Activated CD4-positive, alpha-beta T cell treated with anti-CD3 and anti-CD28 coated beads, Interleukin-2, amount 10 ng/mL, durations not matched to agents 7 days and 5 days (primary cell): ENCODE measurements around the gene TAPT1. TPM values are rescaled to one million over a fixed set of nuclear protein-coding genes. Genes with fewer than 3 reads are reported as not detected.
"Not testable (repeated sequence)": the region's sequence is repeated elsewhere in the genome, so short reads cannot be mapped to it uniquely, and the experiment has no call there.

Experiments
- CTCF ChIA-PET: fragments of 350-600 bp; sonication (Branson Sonifier 250); formaldehyde crosslinking; loops from one replicate; lab custom pipeline; 2021; ENCODE audit warnings: antibody characterized with exemption; lab: Charles Lee
- POLR2A ChIA-PET: fragments of 350-600 bp; sonication (Branson Sonifier 250); formaldehyde crosslinking; loops from one replicate; lab custom pipeline; 2021; ENCODE audit warnings: antibody characterized with exemption; lab: Charles Lee
- DNase-seq: peaks from one replicate; pipeline ENCODE4 v3.0.0-alpha.2; 2020
- H3K27ac Mint-ChIP-seq: one replicate; pipeline ENCODE4 v1.8.0; 2021; ENCODE audit warnings: mild to moderate bottlenecking, moderate library complexity, mixed read lengths
- H3K27me3 Mint-ChIP-seq: one replicate; pipeline ENCODE4 v1.8.0; 2021; ENCODE audit warnings: mixed read lengths
- H3K36me3 Mint-ChIP-seq: one replicate; pipeline ENCODE4 v1.8.0; 2021; ENCODE audit warnings: low read depth, mixed read lengths
- H3K4me1 Mint-ChIP-seq: one replicate; pipeline ENCODE4 v1.8.0; 2021; ENCODE audit warnings: mixed read lengths
- H3K4me3 Mint-ChIP-seq: one replicate; pipeline ENCODE4 v1.8.0; 2021; ENCODE audit warnings: mild to moderate bottlenecking, moderate library complexity, mixed read lengths
- H3K9me3 Mint-ChIP-seq: one replicate; pipeline ENCODE4 v1.8.0; 2021; ENCODE audit warnings: mixed read lengths
- total RNA-seq, 2 experiments: library from RNA; stranded (reverse); gene quantifications; one replicate each; pipeline ENCODE4 v1.2.3, GENCODE V29; 2021

The TAPT1 gene
- total RNA-seq, 2 experiments from 2014 or later, result 49.6 to 58.2 TPM

GRCh38 chr4:16203083-16203482 lies 23.2 kb downstream of the TAPT1 start:
- H3K36me3 Mint-ChIP-seq, result peaks cover 30% of the 10 kb centered on the region
- POLR2A ChIA-PET, result interaction anchor here (0.7 kb wide), 2 partner anchors 40 to 319 kb away, joined by 3 to 4 read pairs; no protein-coding TSS in a partner anchor
- DNase-seq, result no peak
- no peak overlapping the region for H3K27ac Mint-ChIP-seq
- H3K9me3 Mint-ChIP-seq, result no peaks in the 10 kb centered on the region
- CTCF ChIA-PET, result interaction anchor here (1.6 kb wide), 1 partner anchor 9 kb away, joined by 3 read pairs; no protein-coding TSS in a partner anchor
- H3K4me1 Mint-ChIP-seq, result peaks cover 43% of the 10 kb centered on the region
- H3K4me3 Mint-ChIP-seq, result no peak overlapping the region
- no peaks in the 10 kb centered on the region for H3K27me3 Mint-ChIP-seq

DNA sequence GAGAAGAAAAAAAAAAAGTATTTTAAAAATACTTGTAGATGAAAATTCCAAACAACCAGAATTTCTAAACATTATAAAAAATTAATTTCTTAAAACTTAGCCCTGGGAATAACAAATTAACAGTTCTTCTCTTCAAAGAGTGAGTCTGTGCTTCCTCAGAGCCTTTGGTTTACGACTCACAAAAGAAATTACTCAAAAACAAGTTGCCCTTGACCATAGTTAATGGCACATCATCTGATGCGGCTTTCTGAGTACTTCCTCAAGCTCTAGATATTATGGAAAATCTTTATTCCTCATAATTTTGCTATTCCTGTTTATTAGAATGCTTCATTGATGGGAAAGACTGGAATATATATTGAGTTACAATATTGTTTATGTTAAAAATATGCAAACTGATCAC lies 23.7 kb downstream of the TAPT1 start:
- CTCF ChIA-PET, result interaction anchor here (1.6 kb wide), 1 partner anchor 9 kb away, joined by 3 read pairs; no protein-coding TSS in a partner anchor
- Mint-ChIP-seq H3K4me1 (peaks cover 41% of the 10 kb centered on the region), H3K36me3 (peaks cover 30% of the 10 kb centered on the region), H3K27me3 (no peaks in the 10 kb centered on the region), H3K9me3 (no peaks in the 10 kb centered on the region), H3K4me3 (no peak overlapping the region), H3K27ac (no peak overlapping the region)
- no peak for DNase-seq
- POLR2A ChIA-PET, result interaction anchor here (0.7 kb wide), 2 partner anchors 41 to 319 kb away, joined by 3 to 4 read pairs; no protein-coding TSS in a partner anchor

- no peak for DNase-seq
- ChIA-PET CTCF (interaction anchor here (0.8 to 1.4 kb wide), 2 partner anchors 9 to 10 kb away, joined by 3 read pairs; no protein-coding TSS in a partner anchor), POLR2A (no interaction called here)
- Mint-ChIP-seq H3K9me3 (no peaks in the 10 kb centered on the region), H3K27me3 (no peaks in the 10 kb centered on the region), H3K27ac (no peak overlapping the region), H3K36me3 (peaks cover 21% of the 10 kb centered on the region), H3K4me1 (peaks cover 36% of the 10 kb centered on the region), H3K4me3 (no peak overlapping the region)
These were observed 27.2 kb downstream of the TAPT1 start for GRCh38 chr4:16199093-16199492.

- ChIA-PET CTCF (interaction anchor here (0.8 to 1.4 kb wide), 2 partner anchors 8 to 11 kb away, joined by 3 read pairs; no protein-coding TSS in a partner anchor), POLR2A (interaction anchor here (1.0 kb wide), 1 partner anchor 8 kb away, joined by 3 read pairs; no protein-coding TSS in a partner anchor)
- H3K4me1 Mint-ChIP-seq, result peaks cover 31% of the 10 kb centered on the region
- DNase-seq, result no peak
- no peaks in the 10 kb centered on the region for H3K9me3 Mint-ChIP-seq
- no peak overlapping the region for H3K27ac Mint-ChIP-seq
- H3K4me3 Mint-ChIP-seq, result no peak overlapping the region
- H3K36me3 Mint-ChIP-seq, result peaks cover 21% of the 10 kb centered on the region
- H3K27me3 Mint-ChIP-seq, result no peaks in the 10 kb centered on the region
These were observed 28.2 kb downstream of the TAPT1 start for GRCh38 chr4:16197876-16198665.

GRCh38 chr4:16196482-16197393 lies 29.5 kb downstream of the TAPT1 start:
- Mint-ChIP-seq H3K36me3 (peaks cover 19% of the 10 kb centered on the region), H3K4me3 (no peak overlapping the region), H3K9me3 (no peaks in the 10 kb centered on the region), H3K27me3 (no peaks in the 10 kb centered on the region), H3K27ac (no peak overlapping the region), H3K4me1 (peaks cover 23% of the 10 kb centered on the region)
- no peak for DNase-seq
- CTCF ChIA-PET, result interaction anchor here (1.0 to 1.3 kb wide), 3 partner anchors 15 to 1995 kb away, joined by 3 to 4 read pairs (median 3); no protein-coding TSS in a partner anchor
- POLR2A ChIA-PET, result interaction anchor here (0.7 to 1.0 kb wide), 2 partner anchors 9 to 1419 kb away, joined by 3 to 4 read pairs; no protein-coding TSS in a partner anchor

DNA sequence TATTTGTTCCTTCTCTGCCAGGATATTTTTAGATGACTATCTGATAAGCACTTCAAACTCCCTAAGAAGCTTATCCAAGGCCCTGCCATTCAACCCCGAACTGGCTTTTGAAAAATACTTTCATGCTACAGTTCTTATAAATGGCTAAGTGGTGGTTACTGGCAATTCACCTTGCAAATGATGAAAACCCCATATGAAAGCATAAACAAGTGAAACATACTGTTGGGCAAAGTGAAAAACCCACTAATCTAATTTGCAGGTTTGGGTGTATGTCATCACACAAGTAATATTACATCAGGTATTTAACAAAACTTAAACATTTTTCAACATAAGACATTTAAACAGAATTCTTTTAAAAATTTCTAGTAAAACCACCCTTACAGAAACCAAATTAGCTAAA lies 31.1 kb downstream of the TAPT1 start:
- ChIA-PET CTCF (interaction anchor here (0.9 kb wide), 1 partner anchor 10 kb away, joined by 3 read pairs; no protein-coding TSS in a partner anchor), POLR2A (interaction anchor here (0.6 kb wide), 1 partner anchor 126 kb away, joined by 3 read pairs; no protein-coding TSS in a partner anchor)
- peaks cover 18% of the 10 kb centered on the region for H3K36me3 Mint-ChIP-seq
- no peak overlapping the region for H3K4me3 Mint-ChIP-seq
- H3K27me3 Mint-ChIP-seq, result no peaks in the 10 kb centered on the region
- no peak overlapping the region for H3K27ac Mint-ChIP-seq
- DNase-seq, result no peak
- H3K4me1 Mint-ChIP-seq, result peaks cover 22% of the 10 kb centered on the region
- H3K9me3 Mint-ChIP-seq, result no peaks in the 10 kb centered on the region

- H3K27me3 Mint-ChIP-seq, H3K9me3 Mint-ChIP-seq, H3K4me3 Mint-ChIP-seq, POLR2A ChIA-PET, DNase-seq, H3K27ac Mint-ChIP-seq: not testable (repeated sequence)
- H3K4me1 Mint-ChIP-seq, result peaks cover 22% of the 10 kb centered on the region
- CTCF ChIA-PET, result interaction anchor here (0.9 kb wide), 1 partner anchor 11 kb away, joined by 3 read pairs; no protein-coding TSS in a partner anchor
- peaks cover 22% of the 10 kb centered on the region for H3K36me3 Mint-ChIP-seq
These were observed 31.5 kb downstream of the TAPT1 start for GRCh38 chr4:16194798-16195197.

- Mint-ChIP-seq H3K27ac (no peak overlapping the region), H3K4me3 (no peak overlapping the region), H3K36me3 (peaks cover 27% of the 10 kb centered on the region), H3K4me1 (peaks cover 22% of the 10 kb centered on the region), H3K27me3 (no peaks in the 10 kb centered on the region), H3K9me3 (no peaks in the 10 kb centered on the region)
- ChIA-PET CTCF (no interaction called here), POLR2A (no interaction called here)
- DNase-seq, result no peak
These were observed 32.1 kb downstream of the TAPT1 start for GRCh38 chr4:16194214-16194613.

DNA sequence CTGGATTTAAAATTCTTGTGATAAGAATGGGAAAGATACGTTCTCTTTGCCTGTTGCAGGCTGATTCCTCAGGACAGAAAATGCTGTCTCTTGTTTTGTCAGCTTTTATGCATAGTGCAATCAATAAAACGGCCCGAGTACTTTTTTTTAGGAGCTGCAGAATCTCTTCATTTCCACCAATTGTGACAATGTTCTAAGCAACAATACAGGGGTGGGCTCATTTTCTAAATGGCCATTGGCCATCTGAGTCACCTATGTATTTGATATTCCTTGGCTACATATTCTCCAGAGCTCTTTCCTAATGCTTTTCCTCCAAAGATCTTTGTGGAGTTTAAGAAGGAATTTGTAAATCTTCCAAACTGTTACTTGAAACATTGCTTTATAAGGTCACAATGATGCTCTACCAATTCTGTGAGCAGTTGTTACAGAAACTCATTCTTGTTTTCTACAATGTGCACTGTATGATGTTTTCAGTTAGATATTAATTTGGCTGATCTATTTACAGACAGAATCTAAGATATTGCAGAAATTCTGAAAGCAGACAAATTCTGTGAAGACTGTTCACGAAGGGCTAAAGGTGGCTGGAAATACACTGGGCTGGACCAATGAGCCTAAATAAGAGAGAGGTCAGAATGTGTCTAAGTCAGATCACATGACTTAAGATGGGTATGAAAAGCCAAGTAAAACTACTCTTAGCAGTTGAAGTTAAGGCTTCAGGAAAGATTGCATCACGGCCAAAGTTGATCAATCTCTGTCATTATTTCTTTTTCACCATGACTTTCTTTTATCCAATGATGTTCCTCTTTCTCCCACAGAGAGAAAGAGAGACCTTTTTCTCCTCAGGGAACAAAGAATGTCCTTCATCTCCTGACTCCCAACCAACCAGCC lies 33.4 kb downstream of the TAPT1 start:
- Mint-ChIP-seq H3K9me3 (no peaks in the 10 kb centered on the region), H3K4me1 (peaks cover 22% of the 10 kb centered on the region), H3K4me3 (no peak overlapping the region), H3K27me3 (no peaks in the 10 kb centered on the region), H3K27ac (no peak overlapping the region), H3K36me3 (peaks cover 27% of the 10 kb centered on the region)
- ChIA-PET CTCF (interaction anchor here (1.3 kb wide), 1 partner anchor 10 kb away, joined by 5 read pairs; no protein-coding TSS in a partner anchor), POLR2A (no interaction called here)
- no peak for DNase-seq

DNA sequence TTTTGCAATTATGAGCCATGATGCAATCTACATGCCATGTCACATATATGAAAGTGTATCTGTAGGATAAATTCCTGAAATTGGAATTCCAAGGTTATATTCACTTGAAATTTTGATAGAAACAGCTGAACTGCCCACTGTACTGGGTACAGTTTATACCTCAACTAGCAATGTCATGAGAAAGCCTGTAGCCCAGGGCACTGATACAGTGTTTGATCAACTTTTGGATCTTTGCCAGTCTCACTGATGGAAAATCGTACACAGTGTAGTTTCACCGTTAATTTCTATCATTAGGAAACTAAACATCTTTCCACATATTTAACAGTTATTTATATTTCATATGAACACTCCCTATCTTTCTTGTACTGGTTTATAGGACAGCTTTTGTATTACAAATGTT lies 34.2 kb downstream of the TAPT1 start:
- H3K36me3 Mint-ChIP-seq, result peaks cover 29% of the 10 kb centered on the region
- ChIA-PET POLR2A (no interaction called here), CTCF (interaction anchor here (1.3 kb wide), 1 partner anchor 9 kb away, joined by 5 read pairs; no protein-coding TSS in a partner anchor)
- no peaks in the 10 kb centered on the region for H3K9me3 Mint-ChIP-seq
- peaks cover 16% of the 10 kb centered on the region for H3K4me1 Mint-ChIP-seq
- DNase-seq, result no peak
- no peaks in the 10 kb centered on the region for H3K27me3 Mint-ChIP-seq
- no peak overlapping the region for H3K27ac Mint-ChIP-seq
- no peak overlapping the region for H3K4me3 Mint-ChIP-seq

- Mint-ChIP-seq H3K27me3 (no peaks in the 10 kb centered on the region), H3K4me3 (no peak overlapping the region)
- POLR2A ChIA-PET, result no interaction called here
These were observed 38.8 kb downstream of the TAPT1 start for GRCh38 chr4:16187455-16187854.

More at GRCh38 chr4:16187455-16187854, 38.8 kb downstream of the TAPT1 start:
- H3K9me3 Mint-ChIP-seq, result no peaks in the 10 kb centered on the region
- DNase-seq, result no peak
- H3K27ac Mint-ChIP-seq, result no peak overlapping the region
- CTCF ChIA-PET, result no interaction called here
- no peaks in the 10 kb centered on the region for H3K4me1 Mint-ChIP-seq
- H3K36me3 Mint-ChIP-seq, result peaks cover 37% of the 10 kb centered on the region
